Ascending aorta (tissue), 1 donor: ENCODE results near the gene IDUA. TPM values are rescaled to one million over a fixed set of nuclear protein-coding genes. Genes with fewer than 3 reads are reported as not detected.

Experiments used
- total RNA-seq: library from RNA; depleted of rRNA; stranded (reverse); fragments of >200 nt; gene quantifications from one replicate; pipeline ENCODE4 v1.1.0, GENCODE V29; 2016

The IDUA gene
- total RNA-seq, 1 donor from 2014 or later, result 118 TPM

Other genes starting within 250 kb of the IDUA start
- 1.1 TPM for gene CPLX1, start 160.9 kb upstream of the IDUA start, total RNA-seq
- gene GAK, start 54.7 kb upstream of the IDUA start, total RNA-seq, result 87.3 TPM
- gene TMEM175, start 54.6 kb upstream of the IDUA start, total RNA-seq, result 41.2 TPM
- 20.1 TPM for gene DGKQ, start 13.5 kb upstream of the IDUA start, total RNA-seq
- gene SLC26A1, start 6.4 kb downstream of the IDUA start, total RNA-seq, result not detected
- gene FGFRL1, start 24.6 kb downstream of the IDUA start, total RNA-seq, result 79.1 TPM
- gene RNF212, start 126.5 kb downstream of the IDUA start, total RNA-seq, result not detected
- gene SPON2, start 185.5 kb downstream of the IDUA start, total RNA-seq, result 14.0 TPM